Left cardiac atrium (tissue), 4 donors: ENCODE measurements around the gene GLYATL2. TPM values are rescaled to one million over a fixed set of nuclear protein-coding genes. Genes with fewer than 3 reads are reported as not detected.

Experiments used
- ATAC-seq, 2 donors: fragments of 200-7000 bp; cut with Tn5 transposase; one replicate each; pipeline ENCODE4 v1.9.1; 2020; ENCODE audit warnings: mild to moderate bottlenecking in 2 of 2, moderate library complexity in 2 of 2
- DNase-seq: peaks from one replicate; pipeline ENCODE4 v3.0.0-alpha.2; 2020
- intact Hi-C, 2 donors: fragments of 100-400 bp; cut with DNase I; formaldehyde crosslinking; loops; one replicate each; pipeline versions ENCODE4 v1.14.1 to v1.15.1; 2022 to 2023
- total RNA-seq, 2 donors: library from RNA; stranded (reverse); fragmentation: NEBNext Ultra II Directional; extraction: Animal tissue kit (Norgen Biotek cat#: 25700); gene quantifications; one replicate each; pipeline ENCODE4 v1.2.1, GENCODE V29; 2021
- donor health status: DM: no; HTN: yes; CAD: no.
- donor health status: DM: no; HTN: yes; CAD: no; lungs with severe emphysema.
- donor health status: DM: yes; HTN: yes; CAD: no.
- donor health status: Dilated cardiomyopathy.

Gene GLYATL2
- total RNA-seq, 2 donors from 2014 or later, result 0.34 TPM; not detected in 1

- intact Hi-C loops, result no loop called here
- ATAC-seq (no peak), DNase-seq (no peak)
Measured at GRCh38 chr11:58805065-58805464, 39.4 kb downstream of the GLYATL2 start.

GRCh38 chr11:58801974-58802545, 42.4 kb downstream of the GLYATL2 start:
- intact Hi-C loops, result no loop called here
- no peak for DNase-seq
- no peak for ATAC-seq

DNA sequence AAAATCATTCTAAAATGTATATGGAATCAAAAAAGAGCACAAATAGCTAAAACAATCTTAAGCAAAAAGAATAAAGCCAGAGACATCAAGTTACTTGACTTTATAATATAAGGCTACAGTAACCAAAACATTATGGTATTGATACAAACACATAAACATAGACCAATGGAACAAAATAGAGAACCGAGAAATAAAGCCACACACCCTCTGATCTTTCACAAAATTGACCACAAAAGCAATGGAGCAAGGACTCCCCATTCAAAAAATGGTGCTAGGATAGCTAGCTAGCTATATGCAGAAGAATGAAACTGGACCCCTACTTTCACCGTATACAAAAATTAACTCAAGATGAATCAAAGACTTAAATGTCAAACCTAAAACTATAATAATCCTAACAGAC, 43.2 kb downstream of the GLYATL2 start:
- intact Hi-C loops, result no loop called here
- no peak for DNase-seq
- ATAC-seq, result no peak

- DNase-seq (no peak), ATAC-seq (no peak)
- intact Hi-C loops, result no loop called here
Measured at GRCh38 chr11:58796333-58796732, 48.2 kb downstream of the GLYATL2 start.

- intact Hi-C loops, result loop anchor here in 1 of 2 donors (5.0 kb wide), 1 partner anchor 136 kb away; no protein-coding TSS in a partner anchor
- peak in 1 of 2 donors; percentile 76 for ATAC-seq
- DNase-seq, result no peak
Measured at GRCh38 chr11:58788355-58789023, 56.0 kb downstream of the GLYATL2 start.

- intact Hi-C loops, result loop anchor here in 1 of 2 donors (5.0 kb wide), 1 partner anchor 136 kb away; no protein-coding TSS in a partner anchor
- DNase-seq (no peak), ATAC-seq (no peak)
Measured at GRCh38 chr11:58787903-58788302, 56.6 kb downstream of the GLYATL2 start.

DNA sequence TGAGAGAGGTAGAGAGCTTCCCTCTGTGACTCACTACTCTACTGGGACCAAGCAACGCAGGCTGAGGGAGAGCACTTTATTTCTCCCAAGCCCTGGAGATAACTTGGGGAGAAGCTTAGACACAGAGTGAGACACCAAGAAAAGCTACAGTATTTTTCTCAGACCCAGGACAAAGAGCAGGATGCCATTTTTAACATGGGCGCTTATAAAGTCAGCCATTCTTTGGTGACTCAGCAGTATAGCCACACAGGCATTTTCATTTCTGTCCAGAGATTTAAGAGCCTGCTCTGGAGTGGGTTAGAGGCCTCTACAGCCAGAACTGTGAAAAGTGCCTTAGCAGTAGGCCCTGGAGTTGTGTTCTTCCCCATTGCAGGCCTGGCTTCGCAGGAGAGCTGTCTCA, 57.8 kb downstream of the GLYATL2 start:
- intact Hi-C loops, result loop anchor here in 1 of 2 donors (5.0 kb wide), 1 partner anchor 134 kb away; no protein-coding TSS in a partner anchor
- ATAC-seq (no peak), DNase-seq (no peak)

DNA sequence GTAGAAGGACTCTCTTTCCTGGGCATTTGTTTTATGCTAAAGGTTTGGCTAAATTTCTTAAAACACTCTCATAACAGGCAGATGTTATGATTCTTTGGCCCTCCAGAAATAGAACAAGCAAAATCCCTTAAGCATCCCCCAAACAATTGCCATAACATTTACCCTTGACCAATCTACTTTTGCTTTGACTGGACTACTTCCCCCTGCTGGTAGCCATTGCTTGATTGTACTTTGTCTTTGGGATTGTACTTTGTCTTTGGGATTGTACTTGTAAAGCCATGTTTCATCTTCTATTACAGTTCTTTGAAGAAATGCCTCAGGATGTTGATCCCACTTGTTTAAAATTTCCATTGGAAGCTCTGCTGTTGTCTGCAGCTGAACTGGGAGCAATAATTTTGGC, 59.5 kb downstream of the GLYATL2 start:
- ATAC-seq (no peak), DNase-seq (no peak)
- intact Hi-C loops, result loop anchor here in 1 of 2 donors (5.0 kb wide), 1 partner anchor 133 kb away; no protein-coding TSS in a partner anchor

Other genes starting within 250 kb of the GLYATL2 start
- 1 to 10 TPM; 1.2 to 1.5 TPM for gene CNTF, start 222.0 kb downstream of the GLYATL2 start, total RNA-seq
- gene GLYAT, start 112.8 kb downstream of the GLYATL2 start, total RNA-seq, result 1 to 10 TPM; 1.2 to 8.2 TPM
- not detected for gene GLYATL1, start 94.8 kb upstream of the GLYATL2 start, total RNA-seq
- not detected for gene GLYATL1B, start 241.6 kb upstream of the GLYATL2 start, total RNA-seq